ENCODE measurements around the gene CDC42BPB.

The CDC42BPB gene

DNA sequence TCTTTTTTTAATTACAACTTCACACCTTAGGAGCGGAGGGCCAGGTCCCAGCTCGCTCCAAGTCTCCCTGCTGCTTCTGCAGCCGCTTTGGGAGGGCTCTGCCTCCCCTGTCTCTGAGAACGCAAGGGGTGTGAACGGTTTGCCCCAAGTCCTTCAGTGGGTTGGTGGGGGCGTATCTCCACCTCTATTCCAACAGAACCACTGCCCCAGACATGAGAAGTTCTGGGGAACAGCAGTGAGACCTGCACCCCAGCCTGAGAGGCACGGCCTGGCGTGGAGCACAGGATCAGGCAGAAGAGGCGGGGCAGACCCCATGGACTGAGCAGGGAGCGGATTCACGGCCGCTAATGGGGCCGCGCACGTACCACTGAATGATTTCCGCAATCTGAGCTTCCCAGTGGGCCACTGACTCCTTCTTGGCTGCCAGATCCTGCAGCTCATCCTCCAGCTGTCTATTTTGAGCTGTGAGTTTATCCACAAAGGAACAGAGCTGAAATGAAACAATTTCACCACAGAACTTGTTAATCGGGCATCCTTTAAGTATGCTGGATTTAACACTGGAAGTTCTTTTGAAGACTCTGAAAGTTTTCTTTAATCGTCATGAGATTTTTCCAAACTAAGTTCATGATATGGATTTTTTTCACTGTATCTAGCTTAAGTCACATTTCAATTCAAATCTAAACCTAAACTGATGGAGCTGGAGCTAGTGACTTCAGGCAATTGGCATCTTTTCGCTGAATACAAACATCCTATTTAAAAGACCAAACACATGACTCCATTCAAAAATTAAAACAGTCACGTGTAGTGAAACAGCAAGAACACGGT is 90.5 kb downstream of the CDC42BPB start:
- DNase-seq (ENCODE audit: low read depth in 2 of 2) = no peak

DNA sequence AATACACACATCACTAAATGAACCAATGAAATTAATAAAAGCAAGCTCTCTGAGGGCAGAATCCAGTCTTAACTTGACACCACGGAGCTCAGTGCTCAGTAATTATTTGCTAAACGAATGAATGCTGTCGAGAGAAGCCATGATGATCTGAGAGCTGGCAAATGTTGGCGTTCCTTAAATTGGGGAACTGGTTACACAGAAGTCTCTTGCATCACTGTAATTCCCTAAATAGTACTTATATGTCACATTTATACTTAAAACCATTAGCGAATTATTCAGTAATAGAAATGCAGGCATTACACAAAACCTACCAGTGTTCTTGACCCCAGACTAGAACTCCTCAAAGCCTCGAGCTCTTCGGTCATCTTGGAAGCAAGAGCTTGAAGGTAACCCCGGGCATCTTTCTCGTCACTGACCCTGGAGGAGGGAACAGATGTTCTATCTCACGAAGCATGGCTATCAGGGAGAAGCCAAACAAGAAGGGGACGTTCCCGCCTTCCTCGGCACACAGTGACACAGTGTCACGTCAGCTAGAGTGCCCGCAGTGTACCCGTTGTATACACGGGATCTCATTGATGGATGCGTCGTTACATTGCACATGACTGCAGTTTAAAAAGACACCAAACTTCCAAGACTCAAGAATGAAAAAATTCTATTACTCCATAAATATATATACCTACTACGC is 91.2 kb downstream of the CDC42BPB start:
- DNase-seq (ENCODE audit: low read depth in 2 of 2) = no peak

DNA sequence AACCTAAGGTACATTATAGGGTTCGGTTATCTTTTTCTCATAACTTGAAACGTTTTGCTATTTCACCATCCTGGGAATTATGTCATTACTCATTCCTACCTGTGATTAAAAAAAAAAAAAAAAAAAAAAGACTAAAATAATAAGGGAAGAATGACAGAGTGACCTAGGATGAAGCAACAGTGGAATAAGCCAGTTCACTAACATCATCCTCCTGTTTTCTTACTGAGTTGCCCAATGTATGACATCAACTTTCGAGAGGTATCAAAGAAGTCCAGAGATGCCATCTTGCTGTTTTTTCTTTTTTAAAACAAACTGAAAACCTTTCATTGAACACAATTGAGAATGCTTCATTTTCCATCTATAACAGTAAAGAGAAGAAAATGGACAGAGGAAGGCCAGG is 92.1 kb downstream of the CDC42BPB start:
- no peak for DNase-seq (ENCODE audit: low read depth in 2 of 2)

DNA sequence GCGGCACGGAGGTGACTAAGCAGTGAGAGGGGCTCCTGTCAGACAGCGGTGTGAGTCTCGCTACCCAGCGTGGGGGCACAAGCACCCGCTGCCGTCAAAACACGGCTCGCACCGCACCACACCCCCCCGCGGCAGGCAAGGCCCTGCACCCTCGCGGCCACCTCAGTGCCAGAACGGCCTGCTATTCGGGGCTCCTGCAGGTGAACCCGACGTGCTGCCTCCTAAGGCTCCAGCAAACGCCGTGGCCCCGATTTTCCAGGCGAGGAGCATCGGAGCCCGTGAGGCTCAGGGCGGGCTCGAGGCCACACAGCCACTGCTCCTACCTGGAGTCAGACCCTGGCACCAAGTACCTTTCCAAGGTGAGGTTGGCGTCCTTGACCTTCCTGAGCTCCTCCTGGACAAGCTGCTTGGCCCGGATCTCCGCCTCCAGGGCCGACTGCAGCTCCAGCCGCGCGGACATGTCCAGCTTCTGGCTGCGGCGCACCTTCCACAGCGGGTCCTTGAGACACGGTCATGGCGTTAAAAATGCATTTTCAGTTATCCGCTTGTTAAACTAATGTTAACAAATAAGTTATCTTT is 93.1 kb downstream of the CDC42BPB start:
- DNase-seq (ENCODE audit: low read depth in 2 of 2) = no peak

DNA sequence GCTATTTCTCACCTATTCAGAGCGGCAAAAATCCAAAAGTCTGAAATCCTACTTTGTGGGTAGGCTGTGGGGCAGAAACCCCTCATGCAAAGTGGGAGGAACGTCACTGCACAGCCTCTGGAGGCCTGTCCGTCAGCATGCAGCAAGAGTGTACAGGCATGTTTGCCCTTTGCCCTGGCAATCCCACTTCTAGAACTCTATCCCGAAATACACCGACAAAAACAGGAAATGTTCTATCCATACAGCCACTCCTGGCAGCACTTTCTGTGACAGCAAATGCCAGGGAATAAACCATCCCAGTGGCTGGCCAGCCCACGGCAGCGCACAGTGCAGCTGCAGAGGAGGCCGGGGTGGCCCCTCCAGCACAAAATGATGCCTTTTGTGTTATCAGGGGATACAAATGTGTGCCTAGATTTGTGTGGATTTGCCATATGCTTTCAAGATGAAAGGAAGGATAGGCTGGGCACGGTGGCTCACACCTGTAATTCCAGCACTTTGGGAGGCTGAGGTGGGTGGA is 95.2 kb downstream of the CDC42BPB start:
- DNase-seq (ENCODE audit: low read depth in 2 of 2) = no peak

DNA sequence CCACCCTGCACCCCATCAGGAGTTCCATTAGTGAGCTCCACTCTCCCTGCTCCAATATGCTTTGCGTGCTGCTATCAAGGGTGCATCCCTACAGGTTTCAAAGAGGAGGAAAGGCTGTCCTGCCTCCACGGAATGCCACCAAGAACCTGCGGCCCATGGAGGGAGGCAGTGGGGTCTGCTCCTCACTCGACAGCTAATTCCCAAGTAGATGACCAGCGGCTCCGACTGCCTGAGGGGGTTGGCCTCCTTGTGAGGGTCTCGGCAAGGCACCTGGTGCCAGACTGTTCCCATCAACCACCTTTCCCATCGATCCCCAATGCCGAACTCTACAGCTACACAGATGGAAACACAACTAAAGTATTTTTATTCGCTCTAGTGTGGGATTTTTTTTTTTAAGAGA is 98.9 kb downstream of the CDC42BPB start:
- no peak for DNase-seq (ENCODE audit: low read depth in 2 of 2)

DNA sequence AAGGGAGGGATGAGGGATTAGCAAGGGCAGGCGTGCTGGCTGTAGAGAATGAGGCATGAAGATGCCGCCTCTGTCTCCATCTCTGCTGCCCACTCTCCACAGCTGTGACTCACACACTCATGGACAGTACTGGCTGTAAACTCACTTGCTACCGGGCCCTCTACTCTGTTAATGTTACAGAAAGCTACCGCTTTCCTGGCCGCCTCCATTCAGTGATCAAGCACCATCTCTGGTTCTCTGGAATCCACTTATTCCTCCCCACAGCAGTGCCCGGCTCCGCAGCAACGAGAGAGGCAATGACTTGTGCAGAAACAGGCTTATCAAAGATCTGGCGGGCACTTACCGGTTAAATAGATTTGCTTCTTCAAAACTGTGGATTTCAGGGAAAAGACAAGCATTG is 100.1 kb downstream of the CDC42BPB start:
- no peak for DNase-seq (ENCODE audit: low read depth in 2 of 2)

DNA sequence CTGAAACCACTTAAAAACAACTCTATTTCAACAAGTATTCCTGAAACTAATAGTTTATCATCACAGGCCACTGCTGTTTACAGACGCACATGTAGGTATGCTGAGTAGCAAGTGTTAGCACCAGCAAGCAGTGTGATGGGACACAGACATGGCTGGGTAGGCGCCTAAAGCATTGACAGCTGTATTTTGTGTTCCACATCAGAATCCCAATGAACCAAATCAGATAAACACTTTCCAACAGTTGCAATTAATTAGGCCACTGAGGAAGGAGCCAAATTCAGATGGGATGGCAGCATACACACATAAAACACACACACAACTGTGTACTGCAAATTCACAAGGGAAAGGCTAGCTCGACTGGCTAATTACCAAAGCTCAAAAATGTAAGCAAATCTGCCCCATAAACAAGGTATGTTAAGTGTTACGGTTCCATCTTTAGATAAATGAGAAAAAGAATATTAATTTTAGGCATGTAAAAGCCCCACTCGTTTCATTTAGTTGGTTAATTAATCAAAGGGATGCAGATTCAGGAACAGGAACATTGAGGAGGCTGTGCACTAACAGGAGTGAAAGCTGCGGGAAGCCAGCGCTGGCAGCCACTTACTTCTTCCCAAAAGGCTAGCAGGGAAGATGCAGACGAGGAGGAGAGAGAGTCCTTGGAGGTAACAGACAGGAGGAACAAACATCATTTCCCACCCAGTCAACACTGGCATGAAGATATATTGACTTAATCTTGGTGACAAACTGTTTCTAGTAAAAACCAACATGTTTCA is 101.5 kb downstream of the CDC42BPB start:
- no peak for DNase-seq (ENCODE audit: low read depth in 2 of 2)

DNA sequence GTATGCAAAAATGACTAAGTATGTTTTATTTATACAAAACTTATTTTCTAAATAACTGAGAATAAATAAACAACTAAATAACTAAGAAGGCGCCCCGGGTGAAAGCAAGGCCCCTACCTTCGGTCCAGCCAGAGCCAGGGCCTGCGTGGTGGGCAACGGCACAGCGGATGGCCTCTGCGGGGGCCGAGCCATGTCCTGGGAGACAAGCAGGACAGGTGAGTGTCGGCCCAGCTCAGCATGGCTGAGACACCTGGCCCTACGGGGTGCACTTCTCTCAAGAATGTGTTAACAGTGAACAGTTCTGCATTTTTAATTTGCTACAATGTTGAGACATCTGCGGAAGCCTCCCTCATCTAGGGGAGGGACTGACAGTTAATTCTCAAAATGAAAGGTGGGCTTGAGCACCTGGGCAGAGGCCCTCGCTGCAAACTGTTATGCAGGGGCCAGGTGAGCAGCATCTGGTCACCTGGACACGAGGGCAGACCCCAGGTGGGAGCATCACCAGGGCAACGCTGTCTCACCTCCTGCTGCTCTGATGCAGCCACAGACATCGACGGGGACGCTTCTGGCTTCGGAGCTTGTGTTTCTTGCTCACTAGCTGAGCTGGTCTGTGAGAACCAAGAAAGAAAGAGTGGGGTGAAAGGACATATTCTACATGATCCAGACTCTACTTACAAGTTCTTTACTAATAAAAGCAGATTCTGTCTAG is 103.1 kb downstream of the CDC42BPB start:
- DNase-seq (ENCODE audit: low read depth in 2 of 2) = no peak

DNA sequence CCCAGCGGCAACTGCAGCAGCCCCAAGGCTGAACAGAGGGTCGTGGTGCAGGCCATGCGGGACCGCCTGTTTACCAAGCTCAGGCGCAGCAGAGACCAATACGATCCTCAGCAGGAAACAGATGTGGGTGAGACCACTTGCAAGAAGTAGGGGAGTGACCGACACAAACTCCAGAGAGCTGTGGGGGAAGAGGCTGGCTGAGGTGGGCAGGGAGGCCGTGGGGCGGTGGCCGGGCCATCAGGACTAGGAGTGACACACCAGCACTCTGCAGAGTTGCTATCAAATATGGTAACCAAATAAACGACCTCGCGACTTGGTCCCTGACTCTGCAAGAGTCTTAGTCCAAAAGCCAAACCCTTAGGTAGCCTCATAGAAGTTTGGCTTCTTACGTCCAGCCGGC is 104.2 kb downstream of the CDC42BPB start:
- DNase-seq (ENCODE audit: low read depth in 2 of 2) = no peak

DNA sequence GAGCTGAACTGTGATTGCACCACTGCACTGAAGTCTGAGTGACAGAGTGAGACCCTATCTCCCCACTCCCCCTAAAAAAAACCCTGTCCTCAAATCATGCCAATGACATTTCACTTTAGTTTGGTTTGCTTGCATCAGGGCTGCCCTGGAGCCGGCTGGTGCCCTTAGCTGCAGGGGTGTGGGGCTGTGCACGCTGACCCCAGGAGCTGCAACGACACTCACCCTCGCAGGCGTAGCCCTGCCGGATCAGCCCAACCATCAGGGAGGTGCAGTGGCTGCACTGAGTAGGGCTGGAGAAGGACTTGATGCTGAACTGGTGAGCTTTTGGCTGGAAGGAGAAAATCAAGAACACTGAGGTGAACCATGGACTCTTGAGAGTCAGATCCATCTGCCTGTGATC is 105.1 kb downstream of the CDC42BPB start:
- DNase-seq (ENCODE audit: low read depth in 2 of 2) = no peak

DNA sequence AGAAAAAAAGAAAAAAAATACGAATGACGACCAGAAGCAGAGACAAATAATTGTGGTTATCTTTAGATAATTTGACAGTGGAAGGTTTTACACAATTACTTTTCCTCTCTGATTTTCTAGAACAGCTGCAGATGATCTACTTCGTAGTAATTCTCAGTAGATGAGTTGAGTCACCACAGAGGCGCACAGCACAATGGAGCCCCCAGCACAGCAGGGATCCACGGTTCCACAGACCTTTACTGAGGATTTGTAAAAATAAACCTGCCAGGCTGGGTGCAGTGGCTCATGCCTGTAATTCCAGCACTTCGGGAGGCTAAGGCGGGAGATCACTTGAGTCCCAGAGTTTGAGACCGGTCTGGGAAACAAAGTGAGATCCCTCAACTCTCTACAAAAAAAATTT is 105.5 kb downstream of the CDC42BPB start:
- no peak for DNase-seq (ENCODE audit: low read depth in 2 of 2)

DNA sequence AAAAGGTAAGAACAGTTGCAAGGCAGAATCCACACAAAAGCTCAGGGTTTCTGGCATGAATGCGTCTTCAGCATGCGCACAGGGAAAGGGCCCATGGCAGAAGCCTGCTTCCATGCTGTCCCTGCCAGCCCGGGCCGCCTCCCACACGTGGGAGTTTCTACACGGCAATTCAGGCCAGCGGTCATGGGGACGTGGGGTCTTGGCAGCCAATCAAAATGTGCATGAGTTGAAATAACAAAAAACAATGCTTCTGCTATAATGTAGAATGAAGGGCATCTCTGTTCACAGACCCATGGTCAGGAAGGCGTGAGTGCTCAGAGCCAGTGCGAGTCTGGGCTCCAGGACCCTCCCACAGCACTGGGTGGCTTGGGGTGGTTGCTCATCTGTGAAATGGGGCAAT is 106.3 kb downstream of the CDC42BPB start:
- no peak for DNase-seq (ENCODE audit: low read depth in 2 of 2)

DNA sequence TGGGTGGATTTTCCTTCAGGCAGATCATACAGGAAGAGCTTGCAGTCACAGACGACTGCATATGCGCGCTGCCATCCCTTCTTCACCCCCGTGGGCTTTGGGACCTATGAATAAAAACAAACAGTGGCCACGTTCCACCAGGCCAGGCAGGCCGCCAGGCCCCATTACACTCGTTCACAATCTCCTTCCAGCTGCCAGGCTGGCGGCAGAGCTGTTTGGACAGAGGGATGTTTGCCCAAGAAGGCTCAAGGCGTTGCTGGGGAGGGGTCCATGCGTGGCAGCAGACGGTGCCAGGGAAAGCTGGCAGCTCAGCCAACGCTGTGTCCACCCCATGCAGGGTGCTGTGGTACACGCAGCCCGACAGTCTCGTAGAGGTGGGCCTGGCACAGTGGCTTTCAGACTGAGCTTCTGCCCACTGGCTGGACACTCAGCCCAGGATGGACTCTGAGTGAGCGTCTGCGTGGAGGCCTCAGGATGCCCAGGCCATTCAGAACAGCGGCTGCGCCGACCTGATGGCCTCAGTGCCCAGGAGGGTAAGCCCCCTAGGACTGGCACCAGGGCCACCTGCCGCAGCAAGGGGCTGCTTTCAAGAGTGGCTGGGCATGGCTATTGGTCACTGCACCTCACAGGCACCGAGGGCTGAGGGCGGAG is 107.4 kb downstream of the CDC42BPB start:
- no peak for DNase-seq (ENCODE audit: low read depth in 2 of 2)

DNA sequence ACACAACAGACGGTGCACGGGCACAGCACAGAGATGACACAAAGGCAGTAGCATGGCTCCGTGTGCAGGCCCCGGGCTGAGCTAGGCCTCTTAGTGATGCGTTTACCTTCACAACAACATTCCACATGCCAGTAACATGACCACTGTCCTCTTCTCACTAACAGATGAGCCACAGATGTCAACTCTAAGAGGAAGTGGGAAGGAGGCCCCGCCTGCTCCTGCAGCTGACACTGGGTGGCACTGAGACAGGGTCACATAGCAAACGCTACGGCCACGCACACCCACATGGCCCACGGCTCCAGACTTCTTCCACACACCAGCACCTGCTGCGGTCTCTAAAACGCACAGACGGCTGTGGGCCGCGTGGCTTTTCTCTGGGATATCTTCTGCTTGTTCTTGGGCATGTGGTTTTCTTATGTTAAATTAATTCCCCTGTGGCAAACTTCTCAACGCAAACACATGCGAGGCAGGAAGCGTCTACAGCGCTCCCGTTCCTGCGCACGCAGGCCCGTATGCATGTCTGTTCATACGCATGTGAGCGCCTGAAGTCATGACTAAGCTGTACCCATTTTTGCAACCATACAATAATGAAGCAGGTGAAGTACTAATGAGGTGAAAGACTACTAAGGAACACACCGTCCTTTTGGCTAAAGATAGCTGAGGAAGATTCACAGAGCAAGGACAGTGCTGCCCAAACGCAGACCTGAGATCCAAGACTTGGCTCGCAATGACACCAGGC is 108.1 kb downstream of the CDC42BPB start:
- no peak for DNase-seq (ENCODE audit: low read depth in 2 of 2)

DNA sequence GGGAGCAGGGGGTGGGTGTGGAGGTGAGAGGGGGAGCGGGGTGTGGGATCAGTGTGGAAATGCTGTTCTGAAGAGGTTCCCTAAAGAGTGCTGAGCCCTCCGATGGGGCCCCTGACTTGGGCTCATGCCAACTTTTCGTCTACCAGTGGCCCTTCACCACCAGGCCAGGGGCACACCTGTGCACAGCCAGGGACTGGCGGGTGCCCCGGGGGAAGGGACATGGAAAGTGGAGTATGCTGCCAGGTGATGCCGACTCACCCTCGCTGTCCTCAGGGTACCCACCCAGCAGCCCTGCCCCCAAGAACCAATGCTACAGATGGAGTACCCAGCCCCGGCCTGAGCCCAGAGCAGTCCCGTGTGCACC is 108.7 kb downstream of the CDC42BPB start:
- DNase-seq (ENCODE audit: low read depth in 2 of 2) = no peak

DNA sequence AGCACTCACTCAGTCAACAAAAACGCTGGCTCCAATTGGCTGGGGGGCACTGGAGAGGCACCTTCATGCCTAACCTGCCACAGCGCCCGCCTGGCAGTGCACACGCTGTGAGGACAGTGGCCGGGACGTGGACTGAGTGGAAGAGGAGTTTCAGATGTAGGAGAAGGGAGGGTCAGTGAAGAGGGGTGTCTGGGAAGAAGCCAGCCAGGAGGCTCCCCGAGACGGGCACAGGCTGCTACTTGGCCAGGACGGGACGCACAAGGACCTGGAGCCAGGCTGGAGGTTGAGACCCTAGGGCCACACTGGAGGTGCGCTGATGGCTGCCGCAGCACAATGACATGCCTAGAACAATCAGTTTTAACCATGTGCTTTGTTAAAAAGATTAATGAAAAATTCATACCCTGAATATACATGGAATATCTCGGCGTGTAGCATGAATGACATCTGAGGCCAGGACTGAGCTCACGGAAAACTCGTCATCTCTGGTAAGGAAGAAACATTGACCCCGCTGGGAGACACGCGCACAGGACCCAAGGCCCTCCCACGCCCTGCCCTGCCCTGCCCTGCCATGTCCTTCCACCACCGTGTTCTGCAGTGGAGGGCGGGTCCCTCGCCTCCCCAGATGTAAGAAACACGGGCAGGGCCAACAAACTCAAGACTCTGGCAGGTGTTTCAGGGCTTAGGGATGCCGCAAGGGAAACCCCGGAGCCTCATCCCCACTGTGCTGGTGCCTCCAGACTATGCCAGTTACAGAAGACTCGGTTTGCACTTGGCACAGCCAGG is 109.8 kb downstream of the CDC42BPB start:
- DNase-seq (ENCODE audit: low read depth in 2 of 2) = no peak

DNA sequence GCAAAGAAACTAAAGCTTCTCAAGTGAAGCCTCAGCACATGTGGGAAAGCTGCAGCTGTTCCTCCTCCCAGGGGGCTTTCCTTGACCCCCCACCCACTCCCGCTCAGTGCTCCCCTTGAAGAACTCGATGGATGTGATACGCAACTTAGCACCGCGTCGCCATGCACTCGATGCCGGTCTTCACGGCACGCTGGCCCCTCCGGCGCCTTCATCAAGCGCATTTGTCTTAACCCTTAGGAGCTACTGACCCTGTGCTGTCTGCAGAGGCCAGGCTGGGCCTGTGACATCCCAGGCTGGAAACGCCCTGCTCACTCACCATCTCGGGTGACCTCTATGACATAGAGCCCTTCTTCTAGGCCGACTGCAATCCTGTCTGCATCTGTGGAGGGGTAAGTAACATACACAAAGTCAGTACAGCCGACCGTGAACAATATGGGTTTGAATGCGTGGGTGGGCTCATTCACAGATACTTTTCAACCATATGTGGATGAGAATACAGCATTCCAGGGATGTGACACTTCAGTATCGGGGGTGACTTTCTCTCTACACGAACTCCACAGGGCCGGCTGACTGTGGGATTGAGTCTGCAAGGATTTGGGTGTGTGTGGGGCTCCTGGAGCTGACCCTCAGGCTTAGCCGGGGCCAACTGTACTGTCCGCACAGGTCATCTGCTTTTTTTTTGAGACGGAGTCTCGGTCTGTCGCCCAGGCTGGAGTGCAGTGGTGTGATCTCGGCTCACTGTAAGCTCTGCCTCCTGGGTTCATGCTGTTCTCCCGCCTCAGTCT is 111.8 kb downstream of the CDC42BPB start:
- DNase-seq (ENCODE audit: low read depth in 2 of 2) = no peak
